ENCODE results near the gene NOTUM.
"Not testable (repeated sequence)": the region's sequence is repeated elsewhere in the genome, so short reads cannot be mapped to it uniquely, and the experiment has no call there.

Gene NOTUM

DNA sequence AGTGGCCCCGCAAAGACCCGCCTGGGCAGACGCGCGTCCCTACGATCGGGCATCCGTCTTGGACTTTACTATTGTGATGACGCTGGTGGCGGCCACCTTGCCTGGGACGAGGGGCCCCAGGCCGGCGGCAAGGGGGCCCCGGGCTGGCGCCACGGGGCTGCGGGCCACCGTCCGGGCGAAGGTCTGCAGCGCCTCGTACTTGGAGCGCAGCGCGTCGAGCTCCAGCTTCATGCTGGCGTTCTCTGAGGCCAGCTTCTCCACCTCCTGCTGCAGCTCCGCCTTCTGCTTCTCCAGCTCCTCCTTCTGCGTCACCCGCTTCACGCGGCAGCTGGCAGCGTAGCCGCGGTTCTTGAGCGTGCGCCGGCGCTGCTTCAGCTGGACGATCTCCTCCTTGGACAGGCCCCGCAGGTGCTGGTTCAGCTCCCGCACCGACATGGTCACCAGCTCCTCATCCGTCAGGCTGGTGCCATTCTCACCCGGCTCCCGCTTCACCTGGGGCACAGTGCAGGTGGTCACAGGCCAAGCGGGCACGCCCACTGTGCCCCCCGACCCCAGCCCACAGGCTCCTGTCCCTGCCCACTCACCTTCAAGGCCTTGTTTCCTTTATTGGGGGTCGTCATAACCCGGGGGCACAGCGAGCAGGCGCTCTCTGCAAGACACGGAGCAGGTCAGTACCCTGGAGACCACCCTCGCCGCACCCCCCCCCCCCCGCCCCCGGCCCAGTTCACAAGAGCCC, 38.3 kb downstream of the NOTUM start:
- DNase-seq = no peak

DNA sequence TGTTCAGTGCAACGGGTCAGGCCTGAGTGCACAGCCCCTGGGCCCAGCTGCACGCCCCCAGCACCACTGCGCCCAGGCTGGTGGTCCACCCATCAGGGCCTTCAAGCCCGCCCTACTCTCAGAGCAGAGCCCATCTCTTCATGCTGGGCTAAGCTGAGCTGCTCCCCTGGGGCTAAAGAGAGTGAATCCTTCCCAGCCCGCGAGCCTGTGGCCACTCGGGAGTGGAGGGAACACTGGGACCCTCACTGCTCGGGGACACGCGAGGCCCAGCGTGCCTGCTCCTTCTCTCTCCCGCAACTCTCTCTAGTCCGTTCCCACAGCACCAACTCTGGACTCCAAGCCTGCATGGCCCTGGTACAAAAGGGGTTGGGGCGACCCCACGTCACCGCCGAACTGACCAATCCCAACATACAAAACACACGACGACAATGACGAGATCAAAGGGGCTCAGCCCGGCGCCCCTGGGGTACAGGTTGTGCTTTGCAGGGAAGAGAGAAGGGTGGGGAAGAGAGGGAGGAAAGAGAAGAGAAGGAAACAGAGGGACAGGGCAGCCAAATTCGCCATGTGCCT, 38.9 kb downstream of the NOTUM start:
- DNase-seq = no peak

DNA sequence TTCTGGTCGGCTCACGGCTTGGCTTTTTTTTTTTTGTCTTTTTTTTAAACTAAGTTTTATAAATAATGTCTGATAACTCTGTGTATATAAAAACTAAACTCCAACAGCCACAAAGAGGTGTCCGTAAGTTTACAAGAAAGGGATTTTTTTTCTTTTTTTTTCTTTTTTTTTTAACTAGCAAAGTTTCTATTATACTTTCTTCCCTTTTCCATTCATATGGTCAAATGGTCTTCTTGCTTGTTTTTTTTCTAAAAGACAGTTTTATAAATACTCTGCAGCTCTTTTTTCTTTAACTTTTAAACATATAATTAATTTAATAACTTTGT, 39.5 kb downstream of the NOTUM start:
- no peak for DNase-seq

GRCh38 chr17:81920612-81921536, 40.1 kb downstream of the NOTUM start:
- no peak for DNase-seq

DNA sequence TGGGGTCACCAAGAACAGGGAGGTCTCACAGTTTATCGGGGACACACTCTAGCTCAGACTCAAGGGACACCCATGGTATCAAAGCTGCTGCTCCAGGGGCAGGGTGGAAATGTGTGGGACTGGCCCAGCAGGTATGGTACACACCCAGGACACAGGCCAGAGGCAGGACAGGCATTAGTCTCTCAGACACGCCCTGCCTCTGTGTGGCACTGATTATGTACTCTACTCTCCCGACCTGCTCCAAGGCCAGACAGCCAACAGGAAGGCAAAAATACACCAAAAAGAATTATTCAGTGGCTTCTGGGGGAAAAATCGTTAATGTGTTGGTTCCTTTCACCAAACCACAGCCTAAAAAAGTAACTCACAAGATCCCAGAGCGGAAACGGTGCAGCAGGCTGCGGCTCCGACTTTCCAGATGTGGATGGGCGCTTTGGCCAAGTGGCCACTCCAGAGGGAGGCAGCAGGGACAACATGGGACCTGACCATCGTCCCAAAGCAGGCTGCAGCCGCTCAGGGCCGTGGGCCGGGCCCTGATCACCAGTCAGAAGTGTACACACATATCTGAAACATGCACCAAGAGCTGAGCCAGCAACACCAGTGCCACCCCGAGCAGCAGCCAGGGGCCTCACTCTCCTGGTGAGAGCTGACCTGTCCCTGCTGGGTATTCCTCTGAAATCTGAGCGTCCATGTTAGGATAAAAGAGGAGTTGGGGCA, 42.0 kb downstream of the NOTUM start:
- DNase-seq = no peak

DNA sequence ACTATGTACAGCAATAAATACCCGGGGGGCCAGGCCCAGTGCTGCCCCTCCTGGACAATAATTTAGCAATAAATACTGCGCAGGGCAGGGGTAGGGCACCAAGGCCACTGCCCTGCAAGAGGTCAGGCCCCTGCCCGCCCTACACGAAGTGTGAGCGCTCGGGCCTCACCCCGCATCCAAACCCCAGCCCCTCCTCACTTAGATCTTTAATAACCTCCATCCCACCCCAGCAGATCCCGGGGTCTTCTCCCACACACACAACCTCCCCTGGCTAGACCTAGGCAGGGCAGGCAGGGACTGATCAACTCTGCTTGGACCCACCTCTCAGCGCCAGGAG, 42.7 kb downstream of the NOTUM start:
- DNase-seq = not testable (repeated sequence)

- peak; percentile 69 to 74 for DNase-seq
Measured at GRCh38 chr17:81917565-81918332, 43.2 kb downstream of the NOTUM start, which contains the start of gene SIRT7. SIRT7 (minus strand) TSS chr17:81918176; CDS start chr17:81918131, 45 bp downstream.

DNA sequence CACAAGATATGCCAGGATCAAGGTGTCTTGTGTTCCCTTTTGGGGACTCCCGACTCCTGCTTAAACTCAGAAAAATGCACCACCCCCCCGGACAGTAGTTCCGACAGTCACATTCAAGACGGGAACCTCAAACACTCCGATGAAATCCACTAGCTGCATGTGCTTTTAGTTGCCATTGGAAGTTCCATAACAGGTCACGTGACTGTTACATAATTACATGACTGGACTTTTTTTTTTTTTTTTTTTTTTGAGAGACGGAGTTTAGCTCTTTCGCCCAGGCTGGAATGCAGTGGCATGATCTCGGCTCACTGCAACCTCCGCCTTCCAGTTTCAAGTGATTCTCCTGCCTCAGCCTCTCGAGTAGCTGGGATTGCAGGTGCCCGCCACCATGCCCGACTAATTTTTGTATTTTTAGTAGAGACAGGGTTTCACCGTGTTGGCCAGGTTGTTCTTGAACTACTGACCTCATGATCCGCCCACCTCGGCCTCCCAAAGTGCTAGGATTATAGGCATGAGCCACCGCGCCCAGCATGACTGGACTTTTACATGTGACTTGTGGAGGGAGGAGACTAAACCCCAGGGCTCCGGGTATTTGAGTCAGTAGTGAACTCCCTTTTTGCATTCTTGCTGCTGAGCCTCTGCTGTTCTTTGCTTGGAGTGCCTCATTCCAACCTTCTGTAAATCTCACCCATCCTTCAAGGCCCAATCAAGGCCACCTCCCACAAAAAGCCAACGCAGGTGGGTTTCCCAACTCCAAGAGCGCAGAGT, 44.6 kb downstream of the NOTUM start:
- DNase-seq = no peak

GRCh38 chr17:81915331-81915730, 45.7 kb downstream of the NOTUM start:
- no peak for DNase-seq

DNA sequence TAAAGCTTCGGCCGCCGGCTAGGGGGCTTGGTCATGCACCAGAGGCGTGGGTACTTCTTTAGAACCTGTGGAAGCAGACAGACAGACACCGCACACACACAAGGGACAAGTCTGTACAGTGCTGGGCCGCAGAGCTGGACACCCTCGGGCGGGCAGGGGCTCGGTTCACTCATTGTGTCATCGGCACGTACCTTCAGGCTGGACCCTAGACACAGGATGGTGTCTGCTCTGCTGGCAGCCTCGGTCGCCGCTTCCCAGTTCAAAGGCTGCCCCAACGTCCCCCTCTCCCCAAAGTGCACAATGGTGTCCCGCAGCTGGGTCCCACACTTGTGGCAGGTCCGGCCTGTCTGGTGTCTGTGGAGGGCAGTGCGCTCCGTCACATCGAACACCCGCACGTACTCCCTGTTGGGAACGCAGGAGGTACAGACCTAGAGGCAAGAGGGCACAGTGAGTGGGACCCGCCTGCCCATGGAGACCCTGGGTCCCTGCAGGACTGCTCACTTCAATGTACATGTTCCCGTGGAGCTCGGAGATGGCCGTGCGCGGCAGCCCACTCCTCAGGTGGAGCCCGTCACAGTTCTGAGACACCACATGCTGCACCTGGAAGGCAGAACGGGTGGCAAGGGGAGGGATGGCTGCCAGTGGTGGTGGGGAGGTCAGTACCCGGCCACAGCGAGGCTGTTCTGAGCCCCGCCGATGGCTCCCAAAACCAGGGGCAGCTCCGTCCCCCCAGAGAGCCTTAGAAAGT, 46.7 kb downstream of the NOTUM start:
- no peak for DNase-seq

DNA sequence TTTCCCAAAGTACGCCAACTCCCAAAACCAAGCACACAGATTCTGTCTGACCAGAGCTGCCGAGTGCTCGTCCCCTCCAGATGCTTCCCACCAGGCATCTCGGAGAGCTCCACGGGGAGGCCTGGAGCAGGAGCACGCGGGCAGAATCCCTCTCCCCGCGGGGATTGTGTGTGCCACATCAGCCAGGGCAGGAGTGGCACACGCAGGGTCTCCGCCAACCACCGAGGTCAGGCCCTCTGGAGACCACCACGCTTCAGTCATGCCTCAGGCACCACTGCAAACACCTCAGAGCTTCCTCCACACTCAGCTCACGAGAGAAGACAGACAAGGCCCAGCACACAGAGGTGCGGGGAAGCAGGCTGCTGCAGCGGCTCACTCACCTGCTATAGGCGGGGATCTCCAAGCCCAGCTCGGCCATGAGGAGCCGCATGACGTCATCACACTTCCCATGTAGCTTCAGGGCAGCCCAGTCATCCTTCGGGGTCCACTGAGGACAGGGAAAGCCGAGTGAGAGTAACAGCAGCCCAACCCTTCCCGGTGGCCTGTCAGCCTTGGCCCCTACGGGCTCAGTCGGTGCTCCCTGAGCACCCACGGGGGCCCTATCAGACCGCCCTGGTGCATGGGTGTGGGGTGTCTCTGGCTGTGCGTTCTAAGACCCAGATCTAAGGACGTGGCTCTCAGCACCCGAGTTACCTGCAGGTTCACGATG, 47.4 kb downstream of the NOTUM start:
- no peak for DNase-seq

- DNase-seq = no peak
Measured at GRCh38 chr17:81912441-81913309, 48.3 kb downstream of the NOTUM start.

DNA sequence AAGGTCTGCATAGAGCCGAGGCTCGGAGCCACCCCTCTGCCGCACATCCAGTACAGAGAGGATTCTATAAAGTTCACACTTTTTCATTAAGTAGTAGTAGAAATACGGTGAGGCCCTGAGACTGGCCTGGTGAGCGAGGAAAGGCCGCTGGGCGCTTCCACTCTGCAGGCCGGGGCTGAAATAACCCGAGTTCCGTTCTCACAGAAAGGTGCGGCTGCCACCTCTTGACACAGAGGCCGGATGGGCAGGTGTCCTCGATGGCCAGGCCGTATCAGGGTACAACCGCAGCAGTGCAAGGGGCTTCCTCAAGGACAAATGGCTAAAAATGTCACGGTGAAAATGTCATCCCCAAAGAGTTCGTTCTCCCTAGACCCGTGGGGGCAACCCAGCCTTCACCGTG, 49.0 kb downstream of the NOTUM start:
- DNase-seq = no peak

GRCh38 chr17:81911277-81911961, 49.6 kb downstream of the NOTUM start, which contains the start of gene PCYT2:
PCYT2 (minus strand) TSS chr17:81911399; CDS start chr17:81911355, 44 bp downstream.
- DNase-seq = peak; percentile 91 to 93

DNA sequence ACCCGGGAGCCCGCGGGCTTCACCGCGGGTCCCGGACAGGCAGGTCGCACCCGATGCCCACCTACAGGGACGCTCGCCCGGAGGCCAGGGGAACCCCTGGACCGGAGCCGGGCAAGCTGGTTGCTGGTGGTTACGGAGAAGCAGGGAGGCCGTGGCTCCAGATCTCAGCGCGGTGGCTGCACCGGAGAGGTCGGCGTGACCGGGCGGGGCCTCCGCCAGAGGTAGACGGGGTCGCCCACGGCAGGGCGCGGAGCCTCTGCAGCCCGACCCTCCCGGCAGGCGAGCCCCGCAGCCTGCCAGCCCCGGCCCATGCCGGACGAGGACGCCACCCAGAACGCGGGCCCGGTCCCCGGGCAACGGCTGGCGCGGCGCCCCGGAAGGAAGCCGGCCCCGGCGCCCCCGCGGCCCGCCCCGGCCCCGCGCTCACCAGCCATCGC, 50.1 kb downstream of the NOTUM start:
- DNase-seq = no peak

DNA sequence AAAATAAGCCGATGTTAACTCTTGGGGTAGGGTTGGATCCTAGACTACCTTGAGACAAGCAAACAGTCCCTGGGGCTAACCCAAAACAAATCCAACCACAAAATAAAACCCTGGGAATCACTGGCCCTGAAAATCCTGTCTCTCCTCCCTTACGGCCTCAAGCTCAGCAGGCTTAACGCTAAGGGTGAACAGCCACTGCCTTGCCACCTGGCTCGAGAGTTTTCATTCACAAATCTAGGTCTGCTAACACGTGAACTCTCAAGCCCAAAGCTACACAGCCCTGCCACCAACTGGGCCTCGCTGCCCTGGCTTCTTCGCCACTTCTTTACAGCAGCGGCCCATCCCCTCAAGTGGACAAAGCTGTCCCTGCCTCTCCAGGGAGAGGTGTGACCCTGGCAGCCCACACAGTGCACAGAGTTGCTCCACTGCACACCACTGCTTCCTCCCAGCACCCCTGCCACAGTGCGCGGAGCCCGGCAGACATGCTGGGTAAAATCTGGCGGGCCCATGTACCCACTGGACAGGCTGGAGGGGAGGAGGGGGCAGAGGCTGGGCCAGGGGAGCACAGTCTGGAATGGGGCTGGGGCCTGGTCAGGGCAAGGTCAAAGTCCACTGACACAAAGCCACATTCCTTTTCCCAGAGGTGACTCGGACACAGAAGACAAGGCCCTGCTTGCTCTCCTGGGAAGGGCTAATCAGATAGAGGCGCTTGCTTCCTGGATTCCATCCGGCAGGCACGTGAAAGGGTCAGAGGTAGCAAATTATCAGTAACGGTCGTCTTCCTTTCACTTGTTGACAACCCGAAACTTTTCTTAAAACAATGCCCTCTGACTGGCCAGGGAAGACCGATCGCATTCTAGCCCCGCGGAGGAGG, 50.8 kb downstream of the NOTUM start:
- no peak for DNase-seq

GRCh38 chr17:81909231-81909630, 51.8 kb downstream of the NOTUM start:
- no peak for DNase-seq
